ENCODE results near the gene ADISSP.

GRCh38 chr20:3758566-3758965 is 9.0 kb downstream of the ADISSP start:
- TF ChIP-seq CTCF (IDR thresholded peaks at IDR 0.05), result no peak
- no peak for TF ChIP-seq POLR2A (IDR thresholded peaks at IDR 0.05)

All from heart left ventricle (tissue), 13 donors.